HG02678 (cell line): Measurements from ENCODE around the gene RAPH1.
"Not testable (repeated sequence)": the region's sequence is repeated elsewhere in the genome, so short reads cannot be mapped to it uniquely, and the experiment has no call there.

Source experiments
- ATAC-seq: cut with Tn5 transposase; IDR thresholded peaks from one replicate; pipeline ENCODE4 v1.9.1; 2021; ENCODE audit warnings: mild to moderate bottlenecking, moderate library complexity; ENCODE audit not compliant: unreplicated experiment

The RAPH1 gene

DNA sequence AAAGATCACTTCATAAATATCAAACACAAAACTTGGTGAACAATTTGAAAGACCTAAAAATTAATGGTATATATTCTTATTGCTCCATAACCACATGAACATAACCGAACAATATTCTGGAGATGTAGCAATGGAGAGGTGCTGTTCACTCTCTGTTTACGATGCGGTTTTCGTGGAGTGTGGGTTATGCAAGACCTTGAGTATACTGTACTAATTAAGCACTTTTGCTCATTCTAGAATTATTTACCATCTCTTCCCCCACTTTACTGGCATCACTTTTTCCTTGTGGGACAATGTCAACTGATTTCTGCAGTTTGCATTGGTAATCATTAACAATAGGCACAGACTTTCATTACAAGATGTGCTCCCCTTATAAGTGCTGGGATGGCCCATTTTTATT is 97.6 kb downstream of the RAPH1 start:
- ATAC-seq = no peak

- ATAC-seq = no peak
Observed at GRCh38 chr2:203436496-203436895, 98.6 kb downstream of the RAPH1 start.

DNA sequence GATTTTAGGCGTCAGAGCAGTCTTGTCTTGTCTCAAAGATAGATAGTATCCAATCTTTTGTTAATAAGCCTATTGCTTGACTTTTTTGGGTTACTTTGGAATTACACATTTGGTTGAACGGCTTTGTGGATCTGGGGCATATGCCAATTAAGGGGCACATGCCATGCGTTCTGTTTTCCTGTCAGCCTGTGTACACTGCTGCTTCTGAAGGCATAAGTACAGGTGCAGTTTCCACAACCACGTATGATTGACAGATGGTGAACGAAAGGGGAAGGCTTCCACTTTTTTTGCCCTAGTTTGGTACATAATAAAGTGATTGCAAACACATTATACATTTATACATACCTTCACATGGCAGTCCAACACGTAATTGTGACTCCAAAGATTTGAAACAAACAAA is 102.3 kb downstream of the RAPH1 start:
- ATAC-seq = no peak

DNA sequence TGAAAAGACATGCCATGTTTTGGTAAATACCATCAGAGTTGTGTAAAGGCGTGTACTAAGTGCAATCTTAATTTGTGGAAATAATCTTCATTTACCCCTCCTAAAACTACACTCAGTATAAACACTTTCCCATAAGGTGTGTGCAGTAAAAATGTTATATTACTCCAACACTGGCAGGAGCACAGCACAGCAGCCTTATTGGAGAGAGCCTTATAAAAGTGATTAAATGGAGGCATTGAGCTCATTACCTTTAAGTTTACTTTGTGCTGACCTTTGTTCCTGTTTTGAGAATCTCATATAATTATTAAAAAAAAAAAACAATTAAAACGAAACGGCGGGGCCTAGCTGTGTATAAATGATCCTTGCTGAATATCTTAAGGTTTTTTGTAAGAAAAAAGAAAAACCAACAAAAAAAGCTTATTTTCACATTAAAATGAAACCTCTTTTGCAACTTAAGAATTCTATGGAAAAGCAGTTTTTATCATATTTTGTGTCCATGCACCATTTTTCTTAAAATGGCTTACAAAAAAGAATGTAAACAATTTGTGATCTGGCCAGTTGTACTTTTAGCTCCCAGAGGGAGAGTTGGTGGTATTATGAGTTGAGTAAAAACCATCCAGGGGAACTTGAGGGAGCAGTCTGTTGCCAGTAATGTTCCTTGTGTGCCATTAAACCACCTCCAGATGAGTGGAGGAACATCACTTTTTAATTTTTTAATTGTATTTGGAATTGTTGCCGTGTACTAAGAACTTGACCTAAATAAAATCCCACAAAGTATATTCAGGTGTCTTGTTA is 103.5 kb downstream of the RAPH1 start:
- ATAC-seq = no peak

- ATAC-seq = not testable (repeated sequence)
Observed at GRCh38 chr2:203429643-203430042, 105.5 kb downstream of the RAPH1 start.

DNA sequence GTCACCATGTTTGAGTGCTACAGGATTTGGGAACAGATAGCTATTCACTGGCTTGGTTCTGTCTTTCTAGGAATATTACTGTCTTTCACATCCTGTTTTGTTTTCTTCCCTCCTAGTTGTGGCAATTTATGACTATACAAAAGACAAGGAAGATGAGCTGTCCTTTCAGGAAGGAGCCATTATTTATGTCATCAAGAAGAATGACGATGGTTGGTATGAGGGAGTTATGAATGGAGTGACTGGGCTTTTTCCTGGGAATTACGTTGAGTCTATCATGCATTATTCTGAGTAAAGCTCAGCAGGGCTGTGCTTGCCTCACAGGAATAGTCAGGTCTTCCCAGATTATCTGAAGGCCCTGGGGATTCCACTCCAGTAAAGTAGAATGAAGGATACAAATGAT is 108.0 kb downstream of the RAPH1 start:
- no peak for ATAC-seq

DNA sequence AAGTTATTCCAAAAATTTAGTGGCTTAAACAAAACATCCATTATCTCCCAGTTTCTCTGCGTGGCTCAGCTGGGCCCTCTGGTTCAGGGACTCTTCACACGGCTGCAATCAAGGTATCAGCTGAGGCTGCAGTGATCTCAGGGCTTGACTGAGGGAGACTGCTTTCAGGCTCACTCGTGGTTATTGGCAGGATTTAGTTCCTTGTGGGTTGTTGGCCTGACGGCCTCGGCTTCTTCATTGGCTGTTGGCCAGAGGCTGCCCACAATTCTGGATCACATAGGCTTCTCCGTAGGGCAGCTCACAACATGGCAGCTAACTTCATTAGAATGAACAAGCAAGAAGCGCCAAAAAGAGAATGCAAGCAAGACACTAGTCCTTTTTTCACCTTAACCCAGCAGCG is 116.8 kb downstream of the RAPH1 start:
- ATAC-seq = no peak

DNA sequence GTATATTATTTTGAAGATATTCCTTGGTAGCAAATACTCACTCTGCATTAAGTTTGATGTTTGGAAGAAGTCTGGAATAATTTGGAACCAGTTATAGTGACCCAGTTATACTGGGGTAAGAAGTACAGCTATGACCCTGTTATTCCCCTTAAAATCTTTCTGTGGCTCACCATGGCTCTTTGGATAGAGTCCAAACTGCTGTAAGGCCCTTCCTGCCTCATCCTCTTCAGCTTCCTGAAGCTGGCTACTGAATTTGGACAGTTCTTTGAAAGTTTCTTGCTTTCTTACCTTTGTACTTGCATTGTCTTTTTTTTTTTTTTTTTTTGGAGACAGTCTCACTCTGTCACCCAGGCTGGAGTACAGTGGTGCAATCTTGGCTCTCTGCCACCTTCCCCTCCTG is 121.3 kb downstream of the RAPH1 start:
- ATAC-seq = no peak

DNA sequence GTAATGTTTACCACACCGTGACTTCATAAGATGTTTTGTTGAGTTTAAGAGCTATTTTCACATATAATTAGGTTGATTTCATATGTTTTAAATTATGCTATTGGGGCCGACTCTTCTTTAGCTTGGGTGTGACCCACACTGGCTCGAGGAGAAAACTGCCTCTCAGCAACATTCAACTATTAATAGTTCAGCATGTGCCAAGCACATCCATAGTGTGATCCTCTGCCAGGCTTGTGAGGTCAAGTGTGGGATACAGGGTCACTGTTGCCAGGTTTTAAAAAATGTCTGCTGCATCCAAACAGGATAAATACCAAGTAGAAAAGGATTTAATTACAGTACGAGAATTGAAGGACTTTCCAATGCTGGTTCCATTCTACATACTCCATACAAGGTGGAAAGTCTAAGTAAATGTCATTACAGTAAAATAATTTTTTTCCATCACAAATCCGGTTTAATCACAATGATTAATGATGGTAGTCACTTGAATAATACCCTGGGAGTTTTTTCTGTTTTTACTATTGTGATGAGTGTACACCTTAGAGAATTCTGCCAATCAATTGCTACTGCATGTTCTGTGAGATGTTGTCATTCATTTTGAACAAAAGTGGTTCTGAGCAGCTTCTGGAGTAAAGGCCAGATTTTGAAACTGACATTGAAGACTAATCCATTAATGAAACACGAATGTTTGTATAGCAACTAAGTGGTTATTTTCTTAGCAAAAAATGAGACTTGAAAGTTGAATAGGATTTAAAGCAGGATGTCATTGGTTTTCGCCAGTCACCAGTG is 122.4 kb downstream of the RAPH1 start:
- no peak for ATAC-seq

GRCh38 chr2:203407496-203407895 is 127.6 kb downstream of the RAPH1 start:
- ATAC-seq = no peak

DNA sequence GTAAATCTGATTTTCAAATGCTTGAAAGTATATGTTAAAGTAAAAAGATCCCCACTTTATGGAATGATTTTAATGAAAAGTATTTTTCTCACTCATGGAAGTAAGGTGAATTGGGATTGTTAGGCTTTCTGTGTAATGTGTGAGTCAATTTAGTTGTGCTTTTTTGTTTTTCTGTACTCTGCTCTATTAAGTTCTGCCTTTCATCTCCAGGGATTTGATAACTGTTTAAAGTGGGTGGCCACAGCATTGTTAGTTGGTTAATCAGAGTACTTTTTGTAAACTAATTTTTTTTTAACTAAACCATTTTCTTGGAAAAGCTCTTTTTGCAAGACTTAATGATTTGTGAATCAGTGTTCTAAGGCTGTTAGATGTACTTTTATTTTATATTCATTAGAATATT is 130.1 kb downstream of the RAPH1 start:
- no peak for ATAC-seq

- ATAC-seq = no peak
Observed at GRCh38 chr2:203400805-203401585, 134.1 kb downstream of the RAPH1 start.

DNA sequence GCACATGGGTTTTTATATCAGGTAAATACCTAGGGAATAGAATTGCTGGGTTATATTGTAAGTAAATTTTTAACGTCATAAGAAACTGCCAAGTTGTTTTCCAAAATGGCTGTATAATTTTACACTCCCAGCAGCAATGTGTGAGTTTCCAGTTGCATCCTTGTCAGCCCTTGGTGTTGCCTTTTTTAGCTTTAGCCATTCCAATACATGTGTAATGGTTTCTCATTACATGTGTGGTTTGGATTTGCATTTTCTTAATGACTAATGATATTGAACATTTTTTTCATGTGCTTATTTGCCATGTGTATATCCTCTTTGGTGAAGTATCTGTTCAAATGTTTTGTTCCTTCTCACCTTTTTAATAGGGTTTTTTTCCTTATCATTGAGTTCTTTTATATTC is 136.1 kb downstream of the RAPH1 start:
- no peak for ATAC-seq

DNA sequence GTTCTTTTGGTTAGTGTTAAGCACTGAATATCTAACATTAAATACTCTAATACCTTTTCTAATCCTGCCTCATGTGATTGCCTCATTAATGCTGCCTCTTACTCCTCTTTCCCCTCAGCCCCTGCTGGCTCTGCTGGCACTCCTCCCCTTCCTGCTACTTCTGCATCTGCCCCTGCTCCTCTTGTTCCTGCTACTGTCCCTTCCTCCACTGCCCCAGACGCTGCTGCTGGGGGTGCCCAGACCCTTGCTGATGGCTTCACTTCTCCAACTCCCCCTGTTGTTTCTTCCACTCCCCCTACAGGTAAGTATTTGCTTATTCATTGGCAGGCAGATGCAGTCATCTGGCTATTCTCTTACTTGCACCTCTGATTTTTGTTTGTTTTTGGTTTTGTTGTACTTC is 138.4 kb downstream of the RAPH1 start:
- ATAC-seq = no peak

DNA sequence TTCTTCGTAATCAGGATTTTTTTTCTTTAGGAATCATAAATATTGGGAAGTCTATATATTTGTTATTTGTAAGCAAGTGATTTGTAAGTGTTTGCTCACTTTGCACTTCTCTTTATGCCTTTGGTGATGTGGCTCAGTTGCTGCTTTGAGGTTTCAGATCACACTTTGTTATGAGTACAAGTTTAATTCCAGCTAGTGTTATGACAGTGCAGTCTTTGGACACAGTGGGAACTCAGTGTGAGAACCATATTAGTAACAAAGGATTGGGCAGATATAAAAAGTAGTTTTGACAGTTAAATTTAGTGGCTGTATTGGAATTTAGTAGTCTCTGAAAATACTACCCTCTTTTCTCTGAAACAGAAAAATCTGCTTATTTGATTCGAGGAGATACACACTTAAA is 139.2 kb downstream of the RAPH1 start:
- no peak for ATAC-seq

GRCh38 chr2:203394519-203395227 is 140.4 kb downstream of the RAPH1 start:
- no peak for ATAC-seq

DNA sequence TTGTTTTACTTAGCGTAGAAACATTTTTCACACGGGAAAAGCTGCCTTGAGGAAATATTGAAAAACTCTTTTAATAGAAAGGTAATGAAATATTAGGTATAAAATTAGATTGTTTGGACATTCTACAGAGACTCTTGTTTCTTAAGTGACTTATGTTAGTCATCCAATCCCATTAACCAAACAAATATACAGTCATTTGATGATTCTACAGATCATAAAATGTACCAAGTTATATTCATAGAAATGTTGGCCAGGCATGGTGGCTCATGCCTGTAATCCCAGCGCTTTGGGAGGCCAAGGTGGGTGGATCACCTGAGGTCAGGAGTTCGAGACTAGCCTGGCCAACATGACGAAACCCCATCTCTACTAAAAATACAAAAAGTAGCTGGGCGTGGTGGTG is 146.9 kb downstream of the RAPH1 start:
- ATAC-seq = not testable (repeated sequence)

DNA sequence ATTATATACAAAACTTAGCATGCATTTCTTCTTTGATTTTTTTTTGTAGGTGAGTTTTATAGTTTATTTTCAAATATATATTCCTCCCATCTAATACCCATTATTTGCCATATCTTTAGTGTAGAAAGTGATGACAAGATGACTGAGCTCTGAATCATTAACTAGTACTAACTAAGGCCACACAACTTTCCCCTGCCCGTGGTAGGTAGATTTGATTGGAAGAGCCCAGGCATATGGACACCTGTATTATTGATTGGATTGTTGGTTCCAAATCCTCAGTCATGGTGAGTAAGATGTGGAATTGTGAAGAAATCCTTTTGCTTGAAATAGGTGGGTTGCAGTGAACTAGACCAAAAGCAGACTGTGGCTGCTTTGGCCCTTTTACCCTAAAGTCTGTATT is 152.1 kb downstream of the RAPH1 start:
- ATAC-seq = no peak

DNA sequence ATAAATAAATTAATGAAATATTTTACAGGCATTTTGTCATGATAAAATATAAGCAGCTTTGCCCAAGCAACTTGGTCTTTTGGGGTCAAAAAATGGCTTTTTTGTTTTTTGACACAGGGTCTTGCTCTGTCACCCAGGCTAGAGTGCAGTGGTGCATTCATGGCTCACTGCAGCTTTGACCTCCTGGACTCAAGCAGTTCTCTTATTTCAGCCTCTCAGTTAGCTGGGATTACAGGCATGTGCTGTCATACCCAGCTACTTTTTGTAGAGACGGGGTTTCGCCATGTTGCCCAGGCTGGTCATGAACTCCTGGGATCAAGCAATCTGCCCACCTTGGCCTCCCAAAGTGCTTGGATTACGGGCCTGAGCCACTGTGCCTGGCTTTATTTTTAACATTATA is 155.9 kb downstream of the RAPH1 start:
- ATAC-seq = no peak

DNA sequence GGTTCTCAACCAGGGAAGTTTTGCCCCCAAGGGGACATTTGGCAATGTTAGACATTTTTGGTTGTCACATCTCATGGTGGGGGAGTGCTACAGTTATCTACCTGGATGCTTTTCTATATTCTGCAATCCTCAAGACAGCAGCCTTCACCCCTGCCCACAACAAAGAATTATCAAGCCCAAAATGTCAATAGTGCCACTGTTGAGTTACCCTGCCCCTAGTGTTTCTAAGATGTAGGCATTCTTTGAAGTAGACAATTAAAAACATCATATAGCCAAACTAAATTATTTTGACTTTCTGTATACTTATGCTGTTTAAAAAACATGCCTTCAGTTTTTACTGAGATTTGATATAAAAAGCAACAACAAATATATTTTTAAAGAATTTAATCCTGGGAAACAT is 158.9 kb downstream of the RAPH1 start:
- no peak for ATAC-seq

GRCh38 chr2:203372706-203373105 is 162.4 kb downstream of the RAPH1 start:
- ATAC-seq = not testable (repeated sequence)
